Left lung (tissue), 10 donors: ENCODE data around the gene SSTR1. TPM values are rescaled to one million over a fixed set of nuclear protein-coding genes. Genes with fewer than 3 reads are reported as not detected.
A peak's percentile ranks its signal among the peaks of the same experiment; 100 is the strongest.

ENCODE experiments used
- ATAC-seq: fragments of 200-7000 bp; cut with Tn5 transposase; one replicate; pipeline ENCODE4 v1.9.1; 2020; ENCODE audit warnings: moderate library complexity
- DNase-seq, 4 donors: peaks; one replicate each; pipeline ENCODE4 v3.0.0-alpha.2; 2013 to 2020
- H3K27ac ChIP-seq, 2 donors: fragments of 200-600 bp; sonication (generic) in 1 of 2; one replicate each; pipeline versions ENCODE4 v1.5.0 to v1.8.0; 2020 to 2021
- H3K27me3 ChIP-seq, 2 donors: fragments of 200-600 bp; sonication (generic) in 1 of 2; one replicate each; pipeline versions ENCODE4 v1.5.0 to v1.8.0; 2020 to 2021
- H3K36me3 ChIP-seq, 2 donors: fragments of 200-600 bp; sonication (generic) in 1 of 2; one replicate each; pipeline versions ENCODE4 v1.5.0 to v1.8.0; 2020 to 2021
- H3K4me1 ChIP-seq, 2 donors: fragments of 200-600 bp; one replicate each; pipeline ENCODE4 v1.8.0; 2021
- H3K4me3 ChIP-seq, 2 donors: fragments of 200-600 bp; sonication (generic) in 1 of 2; one replicate each; pipeline versions ENCODE4 v1.5.0 to v1.8.0; 2020 to 2021; ENCODE audit warnings: mild to moderate bottlenecking in 1 of 2
- H3K9me3 ChIP-seq, 2 donors: fragments of 200-600 bp; sonication (generic) in 1 of 2; one replicate each; pipeline versions ENCODE4 v1.5.0 to v1.8.0; 2020 to 2021
- CTCF ChIP-seq, 2 donors: fragments of 200-600 bp; sonication (generic) in 1 of 2; IDR thresholded peaks; one replicate each; pipeline versions ENCODE4 v1.5.0 to v1.8.0; 2021; ENCODE audit warnings: antibody characterized with exemption in 2 of 2
- intact Hi-C, 2 donors: fragments of 100-400 bp; cut with DNase I; formaldehyde crosslinking; loops; one replicate each; pipeline versions ENCODE4 v1.11.2 to v1.14.2; 2022
- polyA plus RNA-seq, 6 donors: library from polyadenylated mRNA; unstranded; fragments of 120-200 nt; gene quantifications; one replicate each; pipeline ENCODE4 v1.2.1, GENCODE V29; 2013; ENCODE audit not compliant: insufficient read length in 6 of 6
- total RNA-seq, 2 donors: library from RNA; stranded (reverse); fragmentation: NEBNext Ultra II Directional; extraction: Animal tissue kit (Norgen Biotek cat#: 25700); gene quantifications; one replicate each; pipeline ENCODE4 v1.2.1, GENCODE V29; 2021
- donor health status: DM: no; HTN: yes; CAD: no.
- donor health status: DM: no; HTN: no; CAD: no.

Gene SSTR1
- total and polyA plus RNA-seq, 8 donors = 1.0 to 6.6 (median 3.1) TPM

DNA sequence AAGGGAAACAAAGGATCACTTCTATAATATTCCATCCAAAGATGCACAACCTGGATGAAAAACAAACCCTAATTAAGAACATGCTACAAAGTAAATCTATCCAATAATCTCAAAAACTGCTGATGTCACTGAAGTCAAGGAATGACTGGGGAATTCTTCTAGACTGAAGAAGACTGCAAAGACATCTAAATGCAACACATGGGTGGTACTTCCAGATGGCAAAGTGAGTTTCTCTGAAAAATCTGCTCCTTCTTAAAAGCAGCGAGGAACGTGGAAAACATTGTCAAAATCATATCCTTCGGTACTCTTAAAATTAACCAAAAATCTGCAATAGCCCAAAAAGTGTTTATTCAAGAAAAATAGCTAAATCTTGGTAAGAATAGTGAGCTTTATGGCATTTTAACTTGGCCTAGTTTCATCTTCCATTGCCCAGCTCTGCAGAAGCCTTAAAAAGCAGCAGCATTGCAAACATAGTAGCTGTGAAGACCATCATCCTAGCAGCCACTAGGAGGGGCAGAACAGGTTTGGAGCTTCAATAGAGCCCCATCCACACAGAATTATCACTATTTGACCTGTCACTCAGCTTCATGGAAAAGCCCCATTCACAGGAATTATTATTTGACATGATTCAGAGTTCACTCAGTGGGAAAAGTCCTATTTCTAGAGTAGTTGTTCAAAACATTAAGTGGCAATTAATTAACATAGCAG is 40.8 kb downstream of the SSTR1 start:
- Histone ChIP-seq H3K9me3 (no peaks in the 10 kb centered on the region), H3K4me3 (no peak overlapping the region), H3K36me3 (no peaks in the 10 kb centered on the region), H3K27ac (no peak overlapping the region), H3K27me3 (peaks cover 0 to 1% of the 10 kb centered on the region in 2 donors), H3K4me1 (no peaks in the 10 kb centered on the region)
- intact Hi-C loops = no loop called here
- no peak for DNase-seq
- TF ChIP-seq CTCF (IDR thresholded peaks at IDR 0.05) = no peak
- ATAC-seq = no peak

DNA sequence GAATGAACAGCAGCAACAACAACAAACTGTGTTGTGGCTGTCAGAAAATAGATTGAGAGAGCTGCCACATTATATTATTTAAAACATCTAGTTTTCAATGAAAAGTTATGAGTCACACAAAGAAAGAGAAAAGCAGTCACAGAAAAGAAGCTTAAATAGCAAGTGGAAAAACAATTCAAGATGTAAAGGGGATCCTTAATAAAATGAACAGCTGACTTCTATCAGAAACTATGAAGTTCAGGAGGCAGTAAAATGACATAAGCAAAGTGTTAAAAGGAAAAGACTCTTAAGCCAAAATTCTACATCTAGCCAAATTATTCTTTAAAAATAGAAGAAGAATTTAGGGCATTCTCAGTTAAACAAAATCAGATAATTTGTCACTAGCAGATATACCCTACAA is 42.6 kb downstream of the SSTR1 start:
- DNase-seq (no peak), ATAC-seq (no peak)
- no peaks in the 10 kb centered on the region for H3K36me3 ChIP-seq
- no peak for TF ChIP-seq CTCF (IDR thresholded peaks at IDR 0.05)
- intact Hi-C loops = no loop called here
- H3K27me3 ChIP-seq = peaks cover 17 to 20% of the 10 kb centered on the region in 2 donors
- H3K27ac ChIP-seq = peak overlapping the region in 1 of 2 donors; percentile 89
- H3K9me3 ChIP-seq = no peaks in the 10 kb centered on the region
- H3K4me1 ChIP-seq = peaks cover 0 to 7% of the 10 kb centered on the region in 2 donors
- peak overlapping the region in 1 of 2 donors; percentile 42 for H3K4me3 ChIP-seq

- peak overlapping the region; percentile 42 to 89 for H3K27ac ChIP-seq
- peaks cover 25 to 38% of the 10 kb centered on the region in 2 donors for H3K27me3 ChIP-seq
- TF ChIP-seq CTCF (IDR thresholded peaks at IDR 0.05) = no peak
- H3K9me3 ChIP-seq = no peaks in the 10 kb centered on the region
- ATAC-seq (no peak), DNase-seq (no peak)
- peaks cover 0 to 10% of the 10 kb centered on the region in 2 donors for H3K4me1 ChIP-seq
- peak overlapping the region in 1 of 2 donors; percentile 42 for H3K4me3 ChIP-seq
- intact Hi-C loops = no loop called here
- H3K36me3 ChIP-seq = no peaks in the 10 kb centered on the region
These were observed 44.5 kb downstream of the SSTR1 start for GRCh38 chr14:38252066-38252710.

GRCh38 chr14:38253676-38254075 is 46.0 kb downstream of the SSTR1 start:
- Histone ChIP-seq H3K9me3 (no peaks in the 10 kb centered on the region), H3K36me3 (no peaks in the 10 kb centered on the region), H3K4me3 (peak overlapping the region; percentile 7 to 42), H3K27ac (peak overlapping the region; percentile 46 to 89), H3K4me1 (peaks cover 0 to 15% of the 10 kb centered on the region in 2 donors), H3K27me3 (peaks cover 25 to 46% of the 10 kb centered on the region in 2 donors)
- no peak for ATAC-seq
- intact Hi-C loops = no loop called here
- TF ChIP-seq CTCF (IDR thresholded peaks at IDR 0.05) = no peak
- no peak for DNase-seq
